Liver (tissue), 9 donors: Measurements from ENCODE around the gene OR52H1. TPM values are rescaled to one million over a fixed set of nuclear protein-coding genes. Genes with fewer than 3 reads are reported as not detected.

Experiments used
- DNase-seq: peaks from one replicate; pipeline ENCODE4 v3.0.0-alpha.2; 2017; ENCODE audit warnings: low spot score
- H3K27ac ChIP-seq, 2 donors: one replicate each; pipeline ENCODE4 v1.7.0; 2013; ENCODE audit warnings: inconsistent platforms in 2 of 2, low read length in 2 of 2, control low read depth in 1 of 2, low read depth in 1 of 2, mild to moderate bottlenecking in 1 of 2
- H3K27me3 ChIP-seq, 4 donors: one replicate each; pipeline versions ENCODE4 v1.6.1 to v1.7.0; 2013; ENCODE audit warnings: low read length in 3 of 4, inconsistent platforms in 1 of 4, mild to moderate bottlenecking in 1 of 4, moderate library complexity in 1 of 4; ENCODE audit not compliant: control insufficient read depth in 4 of 4, insufficient read depth in 4 of 4
- H3K36me3 ChIP-seq, 4 donors: one replicate each; pipeline versions ENCODE4 v1.6.1 to v1.7.0; 2013; ENCODE audit warnings: low read length in 3 of 4, mild to moderate bottlenecking in 3 of 4, low read depth in 1 of 4, moderate library complexity in 1 of 4; ENCODE audit not compliant: control insufficient read depth in 4 of 4, insufficient read depth in 3 of 4
- H3K4me1 ChIP-seq, 4 donors: one replicate each; pipeline versions ENCODE4 v1.6.1 to v1.7.0; 2013; ENCODE audit warnings: low read length in 3 of 4, mild to moderate bottlenecking in 3 of 4, moderate library complexity in 1 of 4; ENCODE audit not compliant: control insufficient read depth in 4 of 4, insufficient read depth in 4 of 4
- H3K4me3 ChIP-seq, 3 donors: one replicate each; pipeline versions ENCODE4 v1.6.1 to v1.7.0; 2013; ENCODE audit warnings: low read length in 3 of 3, control low read depth in 1 of 3, low read depth in 1 of 3, mild to moderate bottlenecking in 1 of 3
- H3K9ac ChIP-seq, 2 donors: one replicate each; pipeline ENCODE4 v1.7.0; 2013; ENCODE audit warnings: low read length in 2 of 2, mild to moderate bottlenecking in 2 of 2, moderate library complexity in 2 of 2, control low read depth in 1 of 2, low read depth in 1 of 2
- H3K9me3 ChIP-seq, 4 donors: one replicate each; pipeline versions ENCODE4 v1.6.1 to v1.7.0; 2013; ENCODE audit warnings: low read length in 3 of 4; ENCODE audit not compliant: control insufficient read depth in 4 of 4
- ATF3 ChIP-seq: IDR thresholded peaks from 2 replicates; pipeline ENCODE4 v1.6.1; 2016; ENCODE audit warnings: antibody characterized with exemption
- EGR1 ChIP-seq, 2 donors: IDR thresholded peaks; 2 replicates each; pipeline ENCODE4 v1.6.1; 2016 to 2018; ENCODE audit warnings: antibody characterized with exemption in 2 of 2, low read depth in 2 of 2
- FOXA1 ChIP-seq: IDR thresholded peaks from 2 replicates; pipeline ENCODE4 v1.6.1; 2016; ENCODE audit warnings: antibody characterized with exemption
- FOXA2 ChIP-seq: IDR thresholded peaks from 2 replicates; pipeline ENCODE4 v1.6.1; 2016; ENCODE audit warnings: antibody characterized with exemption
- GABPA ChIP-seq, 2 donors: IDR thresholded peaks in 1 of 2; conservative IDR thresholded peaks in 1 of 2; 2 replicates each; pipeline ENCODE4 v1.6.1; 2016; ENCODE audit warnings: antibody characterized with exemption in 2 of 2, mild to moderate bottlenecking in 1 of 2, moderate library complexity in 1 of 2
- HNF4A ChIP-seq, 2 donors: conservative IDR thresholded peaks; 2 replicates each; pipeline ENCODE4 v1.6.1; 2016; ENCODE audit warnings: antibody characterized with exemption in 2 of 2, mild to moderate bottlenecking in 2 of 2
- HNF4G ChIP-seq: IDR thresholded peaks from 2 replicates; pipeline ENCODE4 v1.6.1; 2016; ENCODE audit warnings: antibody characterized with exemption
- JUND ChIP-seq, 2 donors: IDR thresholded peaks; 2 replicates each; pipeline ENCODE4 v1.6.1; 2016; ENCODE audit warnings: antibody characterized with exemption in 2 of 2
- NR2F2 ChIP-seq: IDR thresholded peaks from 2 replicates; pipeline ENCODE4 v1.6.1; 2016; ENCODE audit warnings: antibody characterized with exemption
- RAD21 ChIP-seq, 2 donors: IDR thresholded peaks; 2 replicates each; pipeline ENCODE4 v1.6.1; 2016; ENCODE audit warnings: antibody characterized with exemption in 2 of 2, mild to moderate bottlenecking in 2 of 2
- RXRA ChIP-seq, 2 donors: IDR thresholded peaks; 2 replicates each; pipeline ENCODE4 v1.6.1; 2017 to 2018; ENCODE audit warnings: antibody characterized with exemption in 2 of 2, mild to moderate bottlenecking in 1 of 2
- SP1 ChIP-seq: IDR thresholded peaks from 2 replicates; pipeline ENCODE4 v1.6.1; 2018; ENCODE audit warnings: antibody characterized with exemption, mild to moderate bottlenecking
- TAF1 ChIP-seq: conservative IDR thresholded peaks from 2 replicates; pipeline ENCODE4 v1.6.1; 2016; ENCODE audit warnings: antibody characterized with exemption, mild to moderate bottlenecking
- YY1 ChIP-seq: IDR thresholded peaks from 2 replicates; pipeline ENCODE4 v1.6.1; 2016; ENCODE audit warnings: antibody characterized with exemption, mild to moderate bottlenecking
- WGBS: extraction: QIAGEN DNeasy Blood & Tissue Kit; methylation state at CpG from one replicate; pipeline ENCODE4 v1.1.7; 2013; 5-methylcytosine and 5-hydroxymethylcytosine counted together
- polyA plus RNA-seq, 2 donors: library from polyadenylated mRNA; stranded (reverse) in 1 of 2; unstranded in 1 of 2; fragments of 200-250 nt in 1 of 2; fragments of >200 nt in 1 of 2; fragmentation: Nextera tagmentation in 1 of 2; extraction: Ambion mirVana in 1 of 2; gene quantifications; one replicate each; pipeline versions ENCODE4 v1.2.1 to v1.2.3, GENCODE V29; 2013 to 2015
- total RNA-seq, 2 donors: library from RNA; depleted of rRNA; stranded (reverse); fragments of >200 nt; gene quantifications; one replicate each; pipeline ENCODE4 v1.2.3, GENCODE V29; 2014
- TF ChIP-seq, protein P1 (sequence below): IDR thresholded peaks from 2 replicates; pipeline ENCODE4 v1.6.1; 2016; ENCODE audit warnings: antibody characterized with exemption
- TF ChIP-seq, protein P2 (sequence below): IDR thresholded peaks from 2 replicates; pipeline ENCODE4 v1.6.1; 2016; ENCODE audit warnings: antibody characterized with exemption, mild to moderate bottlenecking
- TF ChIP-seq, protein P3 (sequence below): IDR thresholded peaks from 2 replicates; pipeline ENCODE4 v1.6.1; 2016; ENCODE audit warnings: antibody characterized with exemption
- TF ChIP-seq, protein P4 (sequence below): fragments of 150-350 bp; IDR thresholded peaks from 2 replicates; pipeline ENCODE4 v1.5.1; 2017; ENCODE audit warnings: improper control_type of control experiment, low read depth, low read length; ENCODE audit not compliant: missing input control
- donor health status: healthy.
- donor health status: healthy.
- donor health status: healthy.
- donor health status: healthy.
- donor health status: healthy.

OR52H1 gene
- total RNA-seq (under 1 TPM; 0.14 to 0.33 TPM), polyA plus RNA-seq (not detected)

DNA sequence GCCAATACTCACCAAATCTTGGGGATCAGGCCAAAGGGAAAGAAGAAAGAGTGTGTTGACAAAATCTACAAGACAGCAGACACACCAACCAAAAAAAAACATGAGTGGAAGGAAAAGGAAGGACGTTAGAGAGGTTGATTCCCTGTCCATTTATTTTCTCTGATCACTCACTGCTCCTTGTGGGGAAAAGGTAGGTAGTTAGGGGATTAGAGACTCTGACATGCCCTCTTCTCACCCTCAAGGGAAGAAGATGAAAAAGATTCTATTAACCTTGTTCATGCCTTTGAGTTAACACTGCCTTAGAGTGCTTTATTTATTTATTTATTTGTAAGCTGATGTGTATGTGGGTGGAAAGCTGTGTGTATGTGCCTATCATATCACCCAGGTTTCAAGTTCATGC, at the start of gene OR52H1:
OR52H1 (minus strand) TSS at position 101 of the 400 bp plus-strand sequence. CDS start 3,035 bp downstream, outside the sequence.
- DNase-seq, result no peak
- no peaks in the 10 kb centered on the region for H3K4me1 ChIP-seq
- TF ChIP-seq, protein P1, sequence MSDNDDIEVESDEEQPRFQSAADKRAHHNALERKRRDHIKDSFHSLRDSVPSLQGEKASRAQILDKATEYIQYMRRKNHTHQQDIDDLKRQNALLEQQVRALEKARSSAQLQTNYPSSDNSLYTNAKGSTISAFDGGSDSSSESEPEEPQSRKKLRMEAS, result no peak
- TF ChIP-seq FOXA1 (no peak), ATF3 (no peak), NR2F2 (no peak), GABPA (IDR thresholded peaks at IDR 0.05 in 1 of 2, conservative IDR thresholded peaks at IDR 0.05 in 1 of 2) (no peak), EGR1 (IDR thresholded peaks at IDR 0.05; ENCODE audit: low read depth in 2 of 2) (no peak), JUND (IDR thresholded peaks at IDR 0.05) (no peak), FOXA2 (no peak), TAF1 (no peak), HNF4A (conservative IDR thresholded peaks at IDR 0.05) (no peak), YY1 (no peak), RAD21 (IDR thresholded peaks at IDR 0.05) (no peak), RXRA (IDR thresholded peaks at IDR 0.05) (no peak), HNF4G (no peak), SP1 (no peak)
- TF ChIP-seq, protein P2, sequence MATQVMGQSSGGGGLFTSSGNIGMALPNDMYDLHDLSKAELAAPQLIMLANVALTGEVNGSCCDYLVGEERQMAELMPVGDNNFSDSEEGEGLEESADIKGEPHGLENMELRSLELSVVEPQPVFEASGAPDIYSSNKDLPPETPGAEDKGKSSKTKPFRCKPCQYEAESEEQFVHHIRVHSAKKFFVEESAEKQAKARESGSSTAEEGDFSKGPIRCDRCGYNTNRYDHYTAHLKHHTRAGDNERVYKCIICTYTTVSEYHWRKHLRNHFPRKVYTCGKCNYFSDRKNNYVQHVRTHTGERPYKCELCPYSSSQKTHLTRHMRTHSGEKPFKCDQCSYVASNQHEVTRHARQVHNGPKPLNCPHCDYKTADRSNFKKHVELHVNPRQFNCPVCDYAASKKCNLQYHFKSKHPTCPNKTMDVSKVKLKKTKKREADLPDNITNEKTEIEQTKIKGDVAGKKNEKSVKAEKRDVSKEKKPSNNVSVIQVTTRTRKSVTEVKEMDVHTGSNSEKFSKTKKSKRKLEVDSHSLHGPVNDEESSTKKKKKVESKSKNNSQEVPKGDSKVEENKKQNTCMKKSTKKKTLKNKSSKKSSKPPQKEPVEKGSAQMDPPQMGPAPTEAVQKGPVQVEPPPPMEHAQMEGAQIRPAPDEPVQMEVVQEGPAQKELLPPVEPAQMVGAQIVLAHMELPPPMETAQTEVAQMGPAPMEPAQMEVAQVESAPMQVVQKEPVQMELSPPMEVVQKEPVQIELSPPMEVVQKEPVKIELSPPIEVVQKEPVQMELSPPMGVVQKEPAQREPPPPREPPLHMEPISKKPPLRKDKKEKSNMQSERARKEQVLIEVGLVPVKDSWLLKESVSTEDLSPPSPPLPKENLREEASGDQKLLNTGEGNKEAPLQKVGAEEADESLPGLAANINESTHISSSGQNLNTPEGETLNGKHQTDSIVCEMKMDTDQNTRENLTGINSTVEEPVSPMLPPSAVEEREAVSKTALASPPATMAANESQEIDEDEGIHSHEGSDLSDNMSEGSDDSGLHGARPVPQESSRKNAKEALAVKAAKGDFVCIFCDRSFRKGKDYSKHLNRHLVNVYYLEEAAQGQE, result no peak
- TF ChIP-seq, protein P3, sequence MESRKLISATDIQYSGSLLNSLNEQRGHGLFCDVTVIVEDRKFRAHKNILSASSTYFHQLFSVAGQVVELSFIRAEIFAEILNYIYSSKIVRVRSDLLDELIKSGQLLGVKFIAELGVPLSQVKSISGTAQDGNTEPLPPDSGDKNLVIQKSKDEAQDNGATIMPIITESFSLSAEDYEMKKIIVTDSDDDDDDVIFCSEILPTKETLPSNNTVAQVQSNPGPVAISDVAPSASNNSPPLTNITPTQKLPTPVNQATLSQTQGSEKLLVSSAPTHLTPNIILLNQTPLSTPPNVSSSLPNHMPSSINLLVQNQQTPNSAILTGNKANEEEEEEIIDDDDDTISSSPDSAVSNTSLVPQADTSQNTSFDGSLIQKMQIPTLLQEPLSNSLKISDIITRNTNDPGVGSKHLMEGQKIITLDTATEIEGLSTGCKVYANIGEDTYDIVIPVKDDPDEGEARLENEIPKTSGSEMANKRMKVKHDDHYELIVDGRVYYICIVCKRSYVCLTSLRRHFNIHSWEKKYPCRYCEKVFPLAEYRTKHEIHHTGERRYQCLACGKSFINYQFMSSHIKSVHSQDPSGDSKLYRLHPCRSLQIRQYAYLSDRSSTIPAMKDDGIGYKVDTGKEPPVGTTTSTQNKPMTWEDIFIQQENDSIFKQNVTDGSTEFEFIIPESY, result no peak
- TF ChIP-seq, protein P4, sequence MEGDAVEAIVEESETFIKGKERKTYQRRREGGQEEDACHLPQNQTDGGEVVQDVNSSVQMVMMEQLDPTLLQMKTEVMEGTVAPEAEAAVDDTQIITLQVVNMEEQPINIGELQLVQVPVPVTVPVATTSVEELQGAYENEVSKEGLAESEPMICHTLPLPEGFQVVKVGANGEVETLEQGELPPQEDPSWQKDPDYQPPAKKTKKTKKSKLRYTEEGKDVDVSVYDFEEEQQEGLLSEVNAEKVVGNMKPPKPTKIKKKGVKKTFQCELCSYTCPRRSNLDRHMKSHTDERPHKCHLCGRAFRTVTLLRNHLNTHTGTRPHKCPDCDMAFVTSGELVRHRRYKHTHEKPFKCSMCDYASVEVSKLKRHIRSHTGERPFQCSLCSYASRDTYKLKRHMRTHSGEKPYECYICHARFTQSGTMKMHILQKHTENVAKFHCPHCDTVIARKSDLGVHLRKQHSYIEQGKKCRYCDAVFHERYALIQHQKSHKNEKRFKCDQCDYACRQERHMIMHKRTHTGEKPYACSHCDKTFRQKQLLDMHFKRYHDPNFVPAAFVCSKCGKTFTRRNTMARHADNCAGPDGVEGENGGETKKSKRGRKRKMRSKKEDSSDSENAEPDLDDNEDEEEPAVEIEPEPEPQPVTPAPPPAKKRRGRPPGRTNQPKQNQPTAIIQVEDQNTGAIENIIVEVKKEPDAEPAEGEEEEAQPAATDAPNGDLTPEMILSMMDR, result no peak
- no peaks in the 10 kb centered on the region for H3K27me3 ChIP-seq
- no peaks in the 10 kb centered on the region for H3K36me3 ChIP-seq
- H3K9me3 ChIP-seq, result no peaks in the 10 kb centered on the region
- no peak within 1 kb of the TSS for H3K9ac ChIP-seq
- H3K4me3 ChIP-seq, result no peak within 1 kb of the TSS
- 53% methylated on average over 1 of the region's 1 CpG for WGBS
- no peak within 1 kb of the TSS for H3K27ac ChIP-seq
